K562 (cell line): ENCODE data around the gene EEF1A1. TPM values are rescaled to one million over a fixed set of nuclear protein-coding genes. Genes with fewer than 3 reads are reported as not detected.

Experiments used
- BRD4 ChIP-seq: fragments of 200-600 bp; sonication (generic); IDR thresholded peaks from 2 replicates; pipeline ENCODE4 v1.6.1; 2017; ENCODE audit warnings: inconsistent platforms
- CBX5 ChIP-seq: IDR thresholded peaks from 2 replicates; pipeline ENCODE4 v1.6.1; 2014; ENCODE audit warnings: low read depth, borderline replicate concordance
- CLOCK ChIP-seq: fragments of 250-450 bp; sonication (Bioruptor Pico); IDR thresholded peaks from 2 replicates; pipeline ENCODE4 v1.4.0; 2020; ENCODE audit warnings: mild to moderate bottlenecking, moderate library complexity, borderline replicate concordance
- CREB1 ChIP-seq, 2 experiments: sonication (generic) in 1 of 2; formaldehyde crosslinking in 1 of 2; IDR thresholded peaks; 2 replicates each; pipeline versions ENCODE4 v1.6.1 to v1.8.0; 2012 to 2022; ENCODE audit warnings: inconsistent platforms in 1 of 2, mild to moderate bottlenecking in 1 of 2, missing genetic modification reagents in 1 of 2, moderate library complexity in 1 of 2
- ETV5 ChIP-seq: sonication (generic); formaldehyde crosslinking; IDR thresholded peaks from 2 replicates; pipeline ENCODE4 v1.4.0; 2020; ENCODE audit warnings: low read depth, mild to moderate bottlenecking, missing genetic modification reagents
- HOMEZ ChIP-seq: fragments of 250-450 bp; sonication (Bioruptor Pico); IDR thresholded peaks from 2 replicates; pipeline ENCODE4 v1.4.0; 2020; ENCODE audit warnings: mild to moderate bottlenecking, moderate library complexity
- IFI16 ChIP-seq: fragments of 250-450 bp; sonication (Bioruptor Pico); IDR thresholded peaks from 2 replicates; pipeline ENCODE4 v2.1.2; 2022; ENCODE audit warnings: mild to moderate bottlenecking, inconsistent platforms
- MCM7 ChIP-seq, 2 experiments: fragments of 450-650 bp; IDR thresholded peaks; 2 replicates each; pipeline ENCODE4 v1.6.1; 2016 to 2018
- NEUROD1 ChIP-seq: fragments of 150-350 bp; IDR thresholded peaks from 2 replicates; pipeline ENCODE4 v1.6.1; 2014; ENCODE audit warnings: borderline replicate concordance, low read length, low read depth; ENCODE audit not compliant: partially characterized antibody
- RAD51 ChIP-seq: fragments of 450-650 bp; IDR thresholded peaks from 2 replicates; pipeline ENCODE4 v1.7.1; 2016; ENCODE audit warnings: low read depth, mild to moderate bottlenecking, borderline replicate concordance
- RREB1 ChIP-seq: fragments of 250-450 bp; sonication (Bioruptor Pico); IDR thresholded peaks from 2 replicates; pipeline ENCODE4 v1.4.0; 2020
- SRSF3 ChIP-seq: fragments of 200-400 bp; formaldehyde crosslinking; IDR thresholded peaks from 2 replicates; pipeline ENCODE4 v1.6.1; 2016; ENCODE audit warnings: mild to moderate bottlenecking, low read length, moderate library complexity; ENCODE audit not compliant: insufficient read depth
- TAF7 ChIP-seq: fragments of 450-650 bp; IDR thresholded peaks from 2 replicates; pipeline ENCODE4 v1.6.1; 2016; ENCODE audit warnings: missing genetic modification characterization, missing compliant biosample characterization
- YY1 ChIP-seq, 3 experiments: IDR thresholded peaks; 2 replicates each; pipeline ENCODE4 v1.6.1; 2011; ENCODE audit warnings: low read length in 2 of 3, mild to moderate bottlenecking in 2 of 3, moderate library complexity in 2 of 3, borderline replicate concordance in 1 of 3, control low read depth in 1 of 3, low read depth in 1 of 3; ENCODE audit not compliant: insufficient read depth in 3 of 3, insufficient replicate concordance in 2 of 3, control insufficient read depth in 1 of 3, insufficient read length in 1 of 3; ENCODE audit errors: extremely low read depth in 1 of 3
- ZNF316 ChIP-seq: fragments of 450-650 bp; IDR thresholded peaks from 2 replicates; pipeline ENCODE4 v1.6.1; 2016
- ZNF408 ChIP-seq: fragments of 250-450 bp; sonication (Bioruptor Pico); IDR thresholded peaks from 2 replicates; pipeline ENCODE4 v1.4.0; 2020; ENCODE audit warnings: low read depth, mild to moderate bottlenecking, moderate library complexity
- polyA plus RNA-seq, 8 experiments: library from polyadenylated mRNA; depleted of rRNA in 4 of 8; stranded (reverse) in 5 of 8; unstranded in 3 of 8; fragments of >200 nt; fragmentation: Nextera tagmentation in 2 of 8; fragmentation: Illumina TruSeq in 1 of 8; extraction: Ambion mirVana in 2 of 8; extraction: Trizol in 1 of 8; gene quantifications; 2 replicates each; pipeline versions ENCODE4 v1.2.1 to v1.2.3, GENCODE V29; 2011 to 2014; ENCODE audit warnings: inconsistent platforms in 1 of 8, missing spikeins in 1 of 8
- total RNA-seq, 7 experiments: library from RNA; depleted of rRNA in 6 of 7; stranded (reverse); fragments of >200 nt in 6 of 7; fragmentation: Illumina TruSeq in 2 of 7; extraction: Trizol in 2 of 7; gene quantifications; 2 replicates each; pipeline versions ENCODE4 v1.2.1 to v1.2.3, GENCODE V29; 2011 to 2021; ENCODE audit warnings: low replicate concordance in 1 of 7

The EEF1A1 gene
- total and polyA plus RNA-seq, 9 of the 15 experiments (the other 6 are each of a cell fraction or from before 2014, with no cell fraction given), result 6,453 to 17,323 (median 11,082) TPM

GRCh38 chr6:73523434-73524123 lies 2.7 kb upstream of the EEF1A1 start (continued):
- TF ChIP-seq CLOCK (CRISPR knock-in tag), result no peak
- TF ChIP-seq SRSF3, result no peak
- TF ChIP-seq ZNF316, result 0 out of 2 replicates have a peak, but pooled peaks have one; percentile 39
- TF ChIP-seq CBX5, result 0 out of 2 replicates have a peak, but pooled peaks have one; percentile 10
- 0 out of 2 replicates have a peak, but pooled peaks have one; percentile 17 for TF ChIP-seq CREB1 (IDR thresholded peaks at IDR 0.05)
- TF ChIP-seq CREB1 (CRISPR knock-in tag; IDR thresholded peaks at IDR 0.05), result peak; percentile 28; the same call in 1 of the 2 replicates
- TF ChIP-seq BRD4, result no peak
- peak in 1 of 3 experiments; percentile 51 for TF ChIP-seq YY1 (IDR thresholded peaks at IDR 0.05; ENCODE audit: borderline replicate concordance in 1 of 3, control insufficient read depth in 1 of 3, extremely low read depth in 1 of 3, insufficient read depth in 3 of 3, insufficient read length in 1 of 3, insufficient replicate concordance in 2 of 3, low read depth in 1 of 3, low read length in 2 of 3)
- no peak for TF ChIP-seq HOMEZ
- no peak for TF ChIP-seq TAF7
- TF ChIP-seq RAD51, result peak; percentile 68; the same call in 1 of the 2 replicates
- TF ChIP-seq IFI16 (CRISPR knock-in tag), result no peak
- TF ChIP-seq ETV5 (CRISPR knock-in tag), result peak; percentile 84
- TF ChIP-seq NEUROD1, result peak; percentile 36
- no peak for TF ChIP-seq RREB1 (CRISPR knock-in tag)
- TF ChIP-seq MCM7 (IDR thresholded peaks at IDR 0.05), result no peak
- no peak for TF ChIP-seq ZNF408
